Body of pancreas (tissue), 4 donors: ENCODE data around the gene ADAMTS17.

ENCODE experiments used
- POLR2A ChIP-seq, 3 donors: fragments of 450-650 bp; IDR thresholded peaks; one replicate each; pipeline ENCODE4 v1.6.1; 2016; ENCODE audit warnings: antibody characterized with exemption in 3 of 3, mild to moderate bottlenecking in 2 of 3
- TF ChIP-seq, protein P1 (sequence below), 7 experiments: fragments of 450-650 bp in 4 of 7; fragments of 200-600 bp in 3 of 7; sonication (generic) in 3 of 7; IDR thresholded peaks; one replicate each; pipeline ENCODE4 v1.5.1; 2016 to 2019; ENCODE audit warnings: antibody characterized with exemption in 7 of 7

DNA sequence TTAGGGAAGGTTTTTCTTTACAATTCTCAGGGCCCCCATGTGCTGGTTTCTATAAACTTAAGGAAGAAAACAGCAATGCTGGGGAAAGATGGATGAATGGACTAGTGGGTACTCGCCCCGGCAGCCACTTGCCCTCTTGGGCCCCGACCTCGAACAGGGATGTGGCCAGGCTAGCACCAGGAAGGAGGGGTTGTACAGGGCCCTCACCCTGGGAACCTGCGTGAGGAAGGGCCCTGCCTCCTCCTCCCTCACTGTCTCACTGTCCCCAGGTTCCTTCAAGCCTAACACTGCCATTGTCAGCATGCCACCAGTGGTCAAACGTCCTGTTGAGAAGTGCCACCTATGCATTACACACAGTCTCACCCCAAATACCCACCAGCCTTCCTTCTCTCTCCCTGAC lies 9.1 kb downstream of the ADAMTS17 start:
- TF ChIP-seq, protein P1, sequence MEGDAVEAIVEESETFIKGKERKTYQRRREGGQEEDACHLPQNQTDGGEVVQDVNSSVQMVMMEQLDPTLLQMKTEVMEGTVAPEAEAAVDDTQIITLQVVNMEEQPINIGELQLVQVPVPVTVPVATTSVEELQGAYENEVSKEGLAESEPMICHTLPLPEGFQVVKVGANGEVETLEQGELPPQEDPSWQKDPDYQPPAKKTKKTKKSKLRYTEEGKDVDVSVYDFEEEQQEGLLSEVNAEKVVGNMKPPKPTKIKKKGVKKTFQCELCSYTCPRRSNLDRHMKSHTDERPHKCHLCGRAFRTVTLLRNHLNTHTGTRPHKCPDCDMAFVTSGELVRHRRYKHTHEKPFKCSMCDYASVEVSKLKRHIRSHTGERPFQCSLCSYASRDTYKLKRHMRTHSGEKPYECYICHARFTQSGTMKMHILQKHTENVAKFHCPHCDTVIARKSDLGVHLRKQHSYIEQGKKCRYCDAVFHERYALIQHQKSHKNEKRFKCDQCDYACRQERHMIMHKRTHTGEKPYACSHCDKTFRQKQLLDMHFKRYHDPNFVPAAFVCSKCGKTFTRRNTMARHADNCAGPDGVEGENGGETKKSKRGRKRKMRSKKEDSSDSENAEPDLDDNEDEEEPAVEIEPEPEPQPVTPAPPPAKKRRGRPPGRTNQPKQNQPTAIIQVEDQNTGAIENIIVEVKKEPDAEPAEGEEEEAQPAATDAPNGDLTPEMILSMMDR (IDR thresholded peaks at IDR 0.05), result no peak
- no peak for TF ChIP-seq POLR2A (IDR thresholded peaks at IDR 0.05)
